HCT116 (cell line): ENCODE data around the gene DUOXA1. TPM values are rescaled to one million over a fixed set of nuclear protein-coding genes. Genes with fewer than 3 reads are reported as not detected.
"Not testable (repeated sequence)": the region's sequence is repeated elsewhere in the genome, so short reads cannot be mapped to it uniquely, and the experiment has no call there.

Source experiments
- ATAC-seq: fragments of 200-7000 bp; cut with Tn5 transposase; 2 replicates; pipeline ENCODE4 v1.9.1; 2020; ENCODE audit warnings: mild to moderate bottlenecking, moderate library complexity
- BruUV-seq: library from RNA; stranded (reverse); fragments of 400-500 nt; replicated peaks from 2 replicates; lab custom pipeline; 2021; lab: Mats Ljungman, UMichigan
- CTCF ChIA-PET: fragments of 300-600 bp; sonication (Branson Sonifier 250); formaldehyde crosslinking; loops from one replicate; lab custom pipeline; 2021; ENCODE audit warnings: antibody characterized with exemption; lab: Charles Lee
- POLR2A ChIA-PET: fragments of 300-600, 350-600 bp; sonication (Branson Sonifier 250); formaldehyde crosslinking; loops from one replicate; lab custom pipeline; 2021; ENCODE audit warnings: antibody characterized with exemption; lab: Charles Lee
- RAD21 ChIA-PET, 2 experiments: fragments of 300-600 bp; sonication (Branson Sonifier 250); formaldehyde crosslinking; loops; one replicate each; lab custom pipeline; 2023; ENCODE audit warnings: low total read pairs in 2 of 2; ENCODE audit not compliant: uncharacterized antibody in 2 of 2, unreplicated experiment in 2 of 2, low non-redundant PET in 1 of 2; lab: Charles Lee
- DNase-seq: peaks from one replicate; pipeline ENCODE4 v3.0.0-alpha.2; 2010; ENCODE audit warnings: low read depth, low spot score
- H2AFZ ChIP-seq: fragments of 200-600 bp; shearing (Covaris generic), sonication (generic); 2 replicates; pipeline ENCODE4 v1.6.1; 2017; ENCODE audit warnings: low read depth, mixed run types, mixed read lengths, antibody characterized with exemption, low read length; ENCODE audit not compliant: poor library complexity, severe bottlenecking
- H3K27ac ChIP-seq: 2 replicates; pipeline ENCODE4 v1.5.1; 2012; ENCODE audit warnings: low read depth, low read length
- H3K27me3 ChIP-seq: fragments of 200-600 bp; sonication (generic); 2 replicates; pipeline ENCODE4 v1.6.1; 2016; ENCODE audit warnings: mixed run types, low read length, mixed read lengths; ENCODE audit not compliant: insufficient read depth
- H3K36me3 ChIP-seq, 2 experiments: fragments of 200-500 bp in 1 of 2; fragments of 200-600 bp in 1 of 2; sonication (Bioruptor generic) in 1 of 2; sonication (generic) in 1 of 2; 2 replicates each; pipeline versions ENCODE4 v1.5.1 to v1.6.1; 2014 to 2016; ENCODE audit warnings: low read length in 2 of 2, inconsistent platforms in 1 of 2, mixed read lengths in 1 of 2, mixed run types in 1 of 2; ENCODE audit not compliant: insufficient read depth in 2 of 2, control insufficient read depth in 1 of 2
- H3K4me1 ChIP-seq, 2 experiments: fragments of 200-600 bp in 1 of 2; sonication (generic) in 1 of 2; 2 replicates each; pipeline versions ENCODE4 v1.5.1 to v1.6.1; 2012 to 2017; ENCODE audit warnings: low read length in 2 of 2, inconsistent platforms in 1 of 2, mild to moderate bottlenecking in 1 of 2, mixed read lengths in 1 of 2, mixed run types in 1 of 2, moderate library complexity in 1 of 2; ENCODE audit not compliant: insufficient read depth in 2 of 2, control insufficient read depth in 1 of 2
- H3K4me2 ChIP-seq: fragments of 200-600 bp; sonication (generic); 2 replicates; pipeline ENCODE4 v1.6.1; 2017; ENCODE audit warnings: mixed run types, low read length, mixed read lengths
- H3K4me3 ChIP-seq, 2 experiments: fragments of 200-600 bp in 1 of 2; sonication (generic) in 1 of 2; replicated peaks in 1 of 2; 2 replicates each; pipeline ENCODE4 v1.5.1; 2011 to 2016; ENCODE audit warnings: low read length in 2 of 2, control low read depth in 1 of 2, low read depth in 1 of 2, mild to moderate bottlenecking in 1 of 2, mixed read lengths in 1 of 2, mixed run types in 1 of 2
- H3K79me2 ChIP-seq: fragments of 200-600 bp; sonication (generic); 2 replicates; pipeline ENCODE4 v1.6.1; 2017; ENCODE audit warnings: mild to moderate bottlenecking, mixed run types, low read length, moderate library complexity, mixed read lengths; ENCODE audit not compliant: insufficient read depth
- H3K9ac ChIP-seq: fragments of 200-600 bp; sonication (generic); 2 replicates; pipeline ENCODE4 v1.6.1; 2016; ENCODE audit warnings: low read length, mixed read lengths
- H3K9me2 ChIP-seq: fragments of 200-600 bp; sonication (generic), shearing (Covaris generic); 2 replicates; pipeline ENCODE4 v1.6.1; 2017; ENCODE audit warnings: mixed run types, mild to moderate bottlenecking, moderate library complexity; ENCODE audit not compliant: insufficient read depth
- H3K9me3 ChIP-seq, 2 experiments: fragments of 200-500 bp in 1 of 2; fragments of 200-600 bp in 1 of 2; sonication (Bioruptor generic) in 1 of 2; sonication (generic) in 1 of 2; 2 replicates each; pipeline ENCODE4 v1.6.1; 2014 to 2017; ENCODE audit warnings: low read length in 2 of 2, mixed read lengths in 2 of 2, inconsistent platforms in 1 of 2, low read depth in 1 of 2, mild to moderate bottlenecking in 1 of 2, mixed run types in 1 of 2, moderate library complexity in 1 of 2; ENCODE audit not compliant: control insufficient read depth in 1 of 2, insufficient read depth in 1 of 2
- H4K20me1 ChIP-seq: fragments of 200-600 bp; sonication (generic), shearing (Covaris generic); 2 replicates; pipeline ENCODE4 v1.6.1; 2017; ENCODE audit warnings: mixed run types, mild to moderate bottlenecking, moderate library complexity; ENCODE audit not compliant: insufficient read depth
- intact Hi-C: fragments of 100-400 bp; cut with micrococcal nuclease; formaldehyde crosslinking; loops from 2 replicates; pipeline ENCODE4 v1.10.0; 2022
- total RNA-seq: library from RNA; stranded (reverse); gene quantifications from one replicate; pipeline ENCODE4 v1.2.1, GENCODE V29; 2021; ENCODE audit not compliant: unreplicated experiment

DUOXA1 gene
- total RNA-seq, 1 experiment from 2014 or later = 2.3 TPM

GRCh38 chr15:45079628-45080246 is 49.9 kb downstream of the DUOXA1 start:
- POLR2A ChIA-PET = not testable (repeated sequence)

GRCh38 chr15:45079201-45079600 is 50.5 kb downstream of the DUOXA1 start:
- H3K4me1 ChIP-seq, H4K20me1 ChIP-seq, H3K9me2 ChIP-seq, ATAC-seq, H3K9me3 ChIP-seq, H2AFZ ChIP-seq, H3K4me3 ChIP-seq, H3K27ac ChIP-seq, DNase-seq, BruUV-seq, H3K79me2 ChIP-seq, H3K36me3 ChIP-seq, POLR2A ChIA-PET, H3K4me2 ChIP-seq, H3K9ac ChIP-seq, CTCF ChIA-PET, RAD21 ChIA-PET, H3K27me3 ChIP-seq, intact Hi-C loops: not testable (repeated sequence)

More at GRCh38 chr15:45079628-45080246, 49.9 kb downstream of the DUOXA1 start:
- H3K4me3 ChIP-seq, H3K27ac ChIP-seq, H3K4me2 ChIP-seq, RAD21 ChIA-PET, DNase-seq, CTCF ChIA-PET, H3K79me2 ChIP-seq, intact Hi-C loops, H3K9me2 ChIP-seq, H3K4me1 ChIP-seq, H3K9ac ChIP-seq, BruUV-seq, H3K9me3 ChIP-seq, ATAC-seq, H3K27me3 ChIP-seq, H2AFZ ChIP-seq, H3K36me3 ChIP-seq, H4K20me1 ChIP-seq: not testable (repeated sequence)

DNA sequence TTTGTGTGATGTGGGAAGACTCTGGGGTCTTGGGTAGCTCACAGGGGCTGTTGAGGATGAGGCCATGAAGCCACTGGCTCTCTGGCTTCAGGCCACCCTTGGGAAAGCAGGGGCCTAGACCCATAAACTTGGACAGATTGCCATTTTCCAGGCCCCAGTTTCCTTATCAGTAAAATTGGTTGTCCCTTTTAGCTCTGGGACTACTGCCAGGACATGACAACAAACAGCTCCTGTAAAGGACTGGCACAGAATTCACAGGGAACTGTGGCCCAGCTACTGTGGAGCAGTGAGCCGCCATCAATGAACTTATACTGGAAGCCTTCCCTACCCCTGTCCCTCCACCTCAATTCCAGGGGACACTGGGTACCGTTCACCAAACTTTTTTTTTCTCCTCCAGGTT is 52.3 kb downstream of the DUOXA1 start:
- H3K79me2 ChIP-seq, H3K9me2 ChIP-seq, CTCF ChIA-PET, H3K9ac ChIP-seq, H3K9me3 ChIP-seq, H3K27me3 ChIP-seq, POLR2A ChIA-PET, ATAC-seq, H3K4me2 ChIP-seq, H3K4me1 ChIP-seq, H3K36me3 ChIP-seq, H3K27ac ChIP-seq, DNase-seq, intact Hi-C loops, H4K20me1 ChIP-seq, RAD21 ChIA-PET, H2AFZ ChIP-seq, BruUV-seq, H3K4me3 ChIP-seq: not testable (repeated sequence)

GRCh38 chr15:45075440-45076320 is 54.0 kb downstream of the DUOXA1 start:
- H3K9me3 ChIP-seq, POLR2A ChIA-PET, intact Hi-C loops, H3K27ac ChIP-seq, H3K36me3 ChIP-seq, H3K27me3 ChIP-seq, CTCF ChIA-PET, H3K4me2 ChIP-seq, H2AFZ ChIP-seq, H3K4me1 ChIP-seq, H3K9me2 ChIP-seq, H4K20me1 ChIP-seq, H3K9ac ChIP-seq, DNase-seq, BruUV-seq, H3K4me3 ChIP-seq, H3K79me2 ChIP-seq, RAD21 ChIA-PET, ATAC-seq: not testable (repeated sequence)
